RCC 7860 (cell line): ENCODE data around the gene UBAC1.
"Not testable (repeated sequence)": the region's sequence is repeated elsewhere in the genome, so short reads cannot be mapped to it uniquely, and the experiment has no call there.

ENCODE experiments used
- DNase-seq: peaks from one replicate; pipeline ENCODE4 v3.0.0-alpha.2; 2015; ENCODE audit warnings: low spot score
- FAIRE-seq: peaks from 2 replicates; lab custom pipeline; 2012; peaks lifted over from hg19 to GRCh38; lab: Jason Lieb, UNC

Gene UBAC1

GRCh38 chr9:135979547-135980166 is 18.5 kb upstream of the UBAC1 start:
- no peak for DNase-seq
- no peak for FAIRE-seq

GRCh38 chr9:135978642-135979546 is 17.7 kb upstream of the UBAC1 start:
- FAIRE-seq (no peak), DNase-seq (no peak)

- DNase-seq (no peak), FAIRE-seq (no peak)
These were observed 15.8 kb upstream of the UBAC1 start for GRCh38 chr9:135976944-135977343.

GRCh38 chr9:135976531-135976930 is 15.4 kb upstream of the UBAC1 start:
- FAIRE-seq, result no peak
- DNase-seq, result no peak

GRCh38 chr9:135975834-135976233 is 14.7 kb upstream of the UBAC1 start:
- DNase-seq (no peak), FAIRE-seq (no peak)

GRCh38 chr9:135974220-135974573 is 13.0 kb upstream of the UBAC1 start:
- FAIRE-seq, result no peak
- no peak for DNase-seq

GRCh38 chr9:135973277-135974219 is 12.4 kb upstream of the UBAC1 start:
- DNase-seq, result no peak
- no peak for FAIRE-seq

GRCh38 chr9:135971892-135972291 is 10.7 kb upstream of the UBAC1 start:
- no peak for FAIRE-seq
- DNase-seq, result no peak

GRCh38 chr9:135971111-135971766 is 10.1 kb upstream of the UBAC1 start:
- DNase-seq (no peak), FAIRE-seq (no peak)

GRCh38 chr9:135970128-135970815 is 9.1 kb upstream of the UBAC1 start:
- no peak for DNase-seq
- no peak for FAIRE-seq

- DNase-seq (no peak), FAIRE-seq (no peak)
These were observed 8.0 kb upstream of the UBAC1 start for GRCh38 chr9:135969064-135969683.

- DNase-seq, result no peak
- no peak for FAIRE-seq
These were observed 7.4 kb upstream of the UBAC1 start for GRCh38 chr9:135968601-135969000.

GRCh38 chr9:135968083-135968476 is 6.9 kb upstream of the UBAC1 start:
- FAIRE-seq (no peak), DNase-seq (no peak)

GRCh38 chr9:135966916-135967260 is 5.7 kb upstream of the UBAC1 start:
- not testable (repeated sequence) for FAIRE-seq, DNase-seq

- no peak for FAIRE-seq
- no peak for DNase-seq
These were observed 4.1 kb upstream of the UBAC1 start for GRCh38 chr9:135965124-135965756.

GRCh38 chr9:135963938-135964337 is 2.8 kb upstream of the UBAC1 start:
- FAIRE-seq, result no peak
- DNase-seq, result no peak

GRCh38 chr9:135963338-135963737 is 2.2 kb upstream of the UBAC1 start:
- FAIRE-seq (no peak), DNase-seq (no peak)

GRCh38 chr9:135962696-135963307 is 1.6 kb upstream of the UBAC1 start:
- FAIRE-seq (no peak), DNase-seq (no peak)
